Fibroblast of lung (primary cell): ENCODE data around the gene TMEM59.
"Not testable (repeated sequence)": the region's sequence is repeated elsewhere in the genome, so short reads cannot be mapped to it uniquely, and the experiment has no call there.

Source experiments
- CTCF ChIP-seq, 2 donors: IDR thresholded peaks in 1 of 2; conservative IDR thresholded peaks in 1 of 2; 1 replicate in 1 of 2; 2 replicates in 1 of 2; pipeline ENCODE4 v1.5.1; 2011 to 2012; ENCODE audit warnings: low read length in 2 of 2, control low read depth in 1 of 2, inconsistent platforms in 1 of 2, low read depth in 1 of 2, mild to moderate bottlenecking in 1 of 2
- EZH2 ChIP-seq: IDR thresholded peaks from 2 replicates; pipeline ENCODE4 v1.5.1; 2012; ENCODE audit warnings: low read length, control low read depth, mild to moderate bottlenecking; ENCODE audit errors: missing control alignments

GRCh38 chr1:54003750-54004480 lies 49.1 kb downstream of the TMEM59 start:
- TF ChIP-seq CTCF (conservative IDR thresholded peaks at IDR 0.05 in 1 of 2, IDR thresholded peaks at IDR 0.05 in 1 of 2; ENCODE audit: low read depth in 1 of 2, low read length in 2 of 2); EZH2: not testable (repeated sequence)
